HepG2 (cell line): ENCODE results near the gene RAB23. TPM values are rescaled to one million over a fixed set of nuclear protein-coding genes. Genes with fewer than 3 reads are reported as not detected.

ENCODE experiments used
- CEBPB ChIP-seq: IDR thresholded peaks from 2 replicates; pipeline ENCODE4 v1.6.1; 2011; ENCODE audit warnings: low read depth, low read length, improper control_type of control experiment, borderline replicate concordance
- ELF3 ChIP-seq: IDR thresholded peaks from 2 replicates; pipeline ENCODE4 v1.6.1; 2016; ENCODE audit warnings: missing genetic modification reagents, missing compliant biosample characterization
- KLF16 ChIP-seq, 2 experiments: sonication (generic) in 1 of 2; formaldehyde crosslinking in 1 of 2; IDR thresholded peaks; 2 replicates each; pipeline versions ENCODE4 v1.6.1 to v1.8.0; 2016 to 2023; ENCODE audit warnings: missing genetic modification reagents in 2 of 2, missing compliant biosample characterization in 1 of 2
- MAFK ChIP-seq, 2 experiments: IDR thresholded peaks in 1 of 2; conservative IDR thresholded peaks in 1 of 2; 2 replicates each; pipeline ENCODE4 v1.6.1; 2011; ENCODE audit warnings: improper control_type of control experiment in 2 of 2, low read length in 2 of 2
- NR2F1 ChIP-seq, 2 experiments: fragments of 450-650 bp in 1 of 2; formaldehyde crosslinking in 1 of 2; IDR thresholded peaks; 2 replicates each; pipeline versions ENCODE4 v1.5.0 to v1.6.1; 2016 to 2020; ENCODE audit warnings: mild to moderate bottlenecking in 1 of 2, missing compliant biosample characterization in 1 of 2, missing genetic modification reagents in 1 of 2, moderate library complexity in 1 of 2
- SAP130 ChIP-seq: IDR thresholded peaks from 2 replicates; pipeline ENCODE4 v1.6.1; 2016; ENCODE audit warnings: low read depth
- SMC3 ChIP-seq: IDR thresholded peaks from 2 replicates; pipeline ENCODE4 v1.6.1; 2011; ENCODE audit warnings: low read length, improper control_type of control experiment
- TEAD3 ChIP-seq: optimal IDR thresholded peaks from 2 replicates; pipeline ENCODE3; 2016; ENCODE audit warnings: borderline replicate concordance
- ZSCAN25 ChIP-seq: sonication (generic); formaldehyde crosslinking; IDR thresholded peaks from 2 replicates; pipeline ENCODE4 v1.8.0; 2022; ENCODE audit warnings: mild to moderate bottlenecking, missing genetic modification reagents
- polyA plus RNA-seq, 8 experiments: library from polyadenylated mRNA; depleted of rRNA in 3 of 8; stranded (reverse) in 7 of 8; unstranded in 1 of 8; fragments of >200 nt; fragmentation: Illumina TruSeq in 4 of 8; extraction: Trizol in 4 of 8; gene quantifications; 2 replicates each; pipeline versions ENCODE4 v1.2.1 to v1.2.3, GENCODE V29; 2011 to 2016; ENCODE audit warnings: low read depth in 4 of 8, missing spikeins in 1 of 8, mixed read lengths in 1 of 8; ENCODE audit not compliant: insufficient read depth in 1 of 8
- total RNA-seq, 5 experiments: library from RNA; depleted of rRNA; stranded (reverse); fragments of >200 nt; fragmentation: Illumina TruSeq; extraction: Trizol; gene quantifications; 2 replicates each; pipeline ENCODE4 v1.2.3, GENCODE V29; 2016; ENCODE audit warnings: low read depth in 1 of 5
- TF ChIP-seq, protein P1 (sequence below): IDR thresholded peaks from 2 replicates; pipeline ENCODE4 v1.6.1; 2018; ENCODE audit warnings: missing genetic modification reagents
- TF ChIP-seq, protein P2 (sequence below): sonication (generic); formaldehyde crosslinking; conservative IDR thresholded peaks from 2 replicates; pipeline ENCODE4 v1.8.1; 2023; ENCODE audit warnings: missing genetic modification reagents
- TF ChIP-seq, protein P3 (sequence below): sonication (generic); formaldehyde crosslinking; IDR thresholded peaks from 2 replicates; pipeline ENCODE4 v1.5.0; 2020; ENCODE audit warnings: mild to moderate bottlenecking, missing genetic modification reagents, moderate library complexity

Gene RAB23
- total and polyA plus RNA-seq, 2 of the 13 experiments (the other 11 are each of a cell fraction or from before 2014, with no cell fraction given): 5.5 to 16.4 TPM

DNA sequence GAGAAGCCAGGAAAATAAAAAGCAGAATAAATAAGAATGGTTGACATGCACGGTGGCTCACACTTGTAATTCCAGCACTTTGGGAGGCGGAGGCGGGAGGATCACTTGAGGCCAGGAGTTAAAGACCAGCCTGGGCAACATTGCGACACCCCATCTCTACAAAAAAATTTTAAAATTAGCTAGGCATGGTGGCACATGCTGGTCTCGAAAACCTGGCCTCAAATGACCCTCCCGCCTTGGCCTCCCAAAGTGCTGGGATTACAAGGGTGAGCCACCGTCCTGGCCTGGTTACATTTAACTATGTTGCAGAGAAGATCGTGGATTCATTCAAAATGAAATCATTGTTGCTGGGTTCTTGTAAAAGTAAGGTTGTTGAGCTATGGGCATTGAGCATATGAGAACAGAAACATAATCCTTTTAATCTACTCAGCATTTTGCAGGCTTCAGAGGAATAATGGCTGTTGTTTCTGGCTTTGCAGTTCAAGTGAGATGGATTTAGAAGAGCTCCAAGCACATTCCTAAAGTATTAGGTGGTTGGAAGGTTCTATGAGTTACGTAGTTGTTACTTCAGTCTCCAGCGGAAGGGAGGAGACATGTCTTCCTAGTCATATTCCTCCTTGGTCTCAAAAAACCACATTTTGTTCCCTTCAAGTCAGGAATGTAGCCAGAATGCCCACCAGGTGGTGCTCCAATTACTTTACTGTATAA, 45.6 kb upstream of the RAB23 start (continued):
- no peak for TF ChIP-seq NR2F1 (CRISPR knock-in tag; IDR thresholded peaks at IDR 0.05)
- peak; percentile 77 for TF ChIP-seq SMC3
- peak; percentile 36 to 43; a peak in 3 of 4 replicates for TF ChIP-seq MAFK (conservative IDR thresholded peaks at IDR 0.05 in 1 of 2, IDR thresholded peaks at IDR 0.05 in 1 of 2; ENCODE audit: low read length in 2 of 2)
- 0 out of 4 replicates have a peak, but pooled peaks of 1 of the 2 experiments have one; percentile 34 for TF ChIP-seq KLF16 (CRISPR knock-in tag; IDR thresholded peaks at IDR 0.05)
- TF ChIP-seq CEBPB: 0 out of 2 replicates have a peak, but pooled peaks have one; percentile 9
- TF ChIP-seq, protein P1, sequence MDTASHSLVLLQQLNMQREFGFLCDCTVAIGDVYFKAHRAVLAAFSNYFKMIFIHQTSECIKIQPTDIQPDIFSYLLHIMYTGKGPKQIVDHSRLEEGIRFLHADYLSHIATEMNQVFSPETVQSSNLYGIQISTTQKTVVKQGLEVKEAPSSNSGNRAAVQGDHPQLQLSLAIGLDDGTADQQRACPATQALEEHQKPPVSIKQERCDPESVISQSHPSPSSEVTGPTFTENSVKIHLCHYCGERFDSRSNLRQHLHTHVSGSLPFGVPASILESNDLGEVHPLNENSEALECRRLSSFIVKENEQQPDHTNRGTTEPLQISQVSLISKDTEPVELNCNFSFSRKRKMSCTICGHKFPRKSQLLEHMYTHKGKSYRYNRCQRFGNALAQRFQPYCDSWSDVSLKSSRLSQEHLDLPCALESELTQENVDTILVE (CRISPR knock-in tag): 0 out of 2 replicates have a peak, but pooled peaks have one; percentile 21
- TF ChIP-seq ELF3 (CRISPR knock-in tag): peak; percentile 30; the same call in 1 of the 2 replicates
- peak; percentile 72 for TF ChIP-seq TEAD3 (CRISPR knock-in tag)
- TF ChIP-seq, protein P2, sequence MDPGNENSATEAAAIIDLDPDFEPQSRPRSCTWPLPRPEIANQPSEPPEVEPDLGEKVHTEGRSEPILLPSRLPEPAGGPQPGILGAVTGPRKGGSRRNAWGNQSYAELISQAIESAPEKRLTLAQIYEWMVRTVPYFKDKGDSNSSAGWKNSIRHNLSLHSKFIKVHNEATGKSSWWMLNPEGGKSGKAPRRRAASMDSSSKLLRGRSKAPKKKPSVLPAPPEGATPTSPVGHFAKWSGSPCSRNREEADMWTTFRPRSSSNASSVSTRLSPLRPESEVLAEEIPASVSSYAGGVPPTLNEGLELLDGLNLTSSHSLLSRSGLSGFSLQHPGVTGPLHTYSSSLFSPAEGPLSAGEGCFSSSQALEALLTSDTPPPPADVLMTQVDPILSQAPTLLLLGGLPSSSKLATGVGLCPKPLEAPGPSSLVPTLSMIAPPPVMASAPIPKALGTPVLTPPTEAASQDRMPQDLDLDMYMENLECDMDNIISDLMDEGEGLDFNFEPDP: 0 out of 2 replicates have a peak, but pooled peaks have one; percentile 7
- 0 out of 2 replicates have a peak, but pooled peaks have one; percentile 19 for TF ChIP-seq SAP130 (CRISPR knock-in tag)
- TF ChIP-seq, protein P3, sequence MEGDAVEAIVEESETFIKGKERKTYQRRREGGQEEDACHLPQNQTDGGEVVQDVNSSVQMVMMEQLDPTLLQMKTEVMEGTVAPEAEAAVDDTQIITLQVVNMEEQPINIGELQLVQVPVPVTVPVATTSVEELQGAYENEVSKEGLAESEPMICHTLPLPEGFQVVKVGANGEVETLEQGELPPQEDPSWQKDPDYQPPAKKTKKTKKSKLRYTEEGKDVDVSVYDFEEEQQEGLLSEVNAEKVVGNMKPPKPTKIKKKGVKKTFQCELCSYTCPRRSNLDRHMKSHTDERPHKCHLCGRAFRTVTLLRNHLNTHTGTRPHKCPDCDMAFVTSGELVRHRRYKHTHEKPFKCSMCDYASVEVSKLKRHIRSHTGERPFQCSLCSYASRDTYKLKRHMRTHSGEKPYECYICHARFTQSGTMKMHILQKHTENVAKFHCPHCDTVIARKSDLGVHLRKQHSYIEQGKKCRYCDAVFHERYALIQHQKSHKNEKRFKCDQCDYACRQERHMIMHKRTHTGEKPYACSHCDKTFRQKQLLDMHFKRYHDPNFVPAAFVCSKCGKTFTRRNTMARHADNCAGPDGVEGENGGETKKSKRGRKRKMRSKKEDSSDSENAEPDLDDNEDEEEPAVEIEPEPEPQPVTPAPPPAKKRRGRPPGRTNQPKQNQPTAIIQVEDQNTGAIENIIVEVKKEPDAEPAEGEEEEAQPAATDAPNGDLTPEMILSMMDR: peak; percentile 77
- TF ChIP-seq ZSCAN25: no peak
